VCaP (cell line): ENCODE measurements around the gene DGKH.
"Not testable (repeated sequence)": the region's sequence is repeated elsewhere in the genome, so short reads cannot be mapped to it uniquely, and the experiment has no call there.

ENCODE experiments used
- H3K27ac ChIP-seq: fragments of 450-650 bp; 2 replicates; pipeline ENCODE4 v1.5.1; 2017
- TF ChIP-seq, protein P1 (sequence below): fragments of 450-650 bp; conservative IDR thresholded peaks from 2 replicates; pipeline ENCODE4 v1.5.1; 2017; ENCODE audit warnings: mild to moderate bottlenecking, moderate library complexity

The DGKH gene

DNA sequence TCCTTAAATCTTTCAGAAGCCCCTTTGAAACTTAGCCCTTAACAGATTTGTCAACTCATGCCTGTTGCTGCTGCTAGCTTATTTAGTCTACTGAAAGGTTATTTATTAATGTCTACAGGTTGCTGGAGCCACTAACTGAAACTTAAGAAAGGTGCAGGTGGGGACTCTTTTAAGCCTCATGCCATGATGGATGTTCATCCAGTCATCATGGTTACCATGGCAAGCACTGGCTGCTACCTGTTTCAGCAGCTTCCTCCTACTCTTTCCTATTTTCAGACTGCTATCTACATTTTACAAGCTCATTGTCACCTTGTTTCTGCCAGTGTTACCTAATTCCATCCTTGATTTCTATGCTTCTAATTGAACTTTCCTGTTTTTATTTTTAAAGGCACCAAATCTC lies 27.1 kb downstream of the DGKH start:
- TF ChIP-seq, protein P1, sequence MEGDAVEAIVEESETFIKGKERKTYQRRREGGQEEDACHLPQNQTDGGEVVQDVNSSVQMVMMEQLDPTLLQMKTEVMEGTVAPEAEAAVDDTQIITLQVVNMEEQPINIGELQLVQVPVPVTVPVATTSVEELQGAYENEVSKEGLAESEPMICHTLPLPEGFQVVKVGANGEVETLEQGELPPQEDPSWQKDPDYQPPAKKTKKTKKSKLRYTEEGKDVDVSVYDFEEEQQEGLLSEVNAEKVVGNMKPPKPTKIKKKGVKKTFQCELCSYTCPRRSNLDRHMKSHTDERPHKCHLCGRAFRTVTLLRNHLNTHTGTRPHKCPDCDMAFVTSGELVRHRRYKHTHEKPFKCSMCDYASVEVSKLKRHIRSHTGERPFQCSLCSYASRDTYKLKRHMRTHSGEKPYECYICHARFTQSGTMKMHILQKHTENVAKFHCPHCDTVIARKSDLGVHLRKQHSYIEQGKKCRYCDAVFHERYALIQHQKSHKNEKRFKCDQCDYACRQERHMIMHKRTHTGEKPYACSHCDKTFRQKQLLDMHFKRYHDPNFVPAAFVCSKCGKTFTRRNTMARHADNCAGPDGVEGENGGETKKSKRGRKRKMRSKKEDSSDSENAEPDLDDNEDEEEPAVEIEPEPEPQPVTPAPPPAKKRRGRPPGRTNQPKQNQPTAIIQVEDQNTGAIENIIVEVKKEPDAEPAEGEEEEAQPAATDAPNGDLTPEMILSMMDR = no peak
- H3K27ac ChIP-seq = no peak overlapping the region

DNA sequence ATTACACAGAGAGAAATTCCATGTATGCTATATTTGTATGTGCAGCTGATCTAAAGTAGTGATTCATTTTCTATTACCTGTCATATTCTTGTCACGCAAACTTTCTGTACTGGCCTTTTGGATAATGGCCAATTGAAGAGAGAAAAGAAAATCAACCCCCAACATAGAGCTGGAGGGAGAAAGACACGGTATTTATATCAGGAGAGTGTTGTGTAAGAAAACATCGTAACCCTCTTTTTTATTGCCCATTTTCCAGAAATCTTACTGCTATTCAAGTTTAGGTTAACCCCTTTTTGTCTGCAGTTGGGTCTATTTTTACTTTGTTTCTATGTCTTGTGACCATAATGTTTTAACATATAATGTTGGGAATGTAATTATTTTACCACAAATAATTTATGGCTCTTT lies 27.9 kb downstream of the DGKH start:
- TF ChIP-seq, protein P1 = no peak
- no peak overlapping the region for H3K27ac ChIP-seq

DNA sequence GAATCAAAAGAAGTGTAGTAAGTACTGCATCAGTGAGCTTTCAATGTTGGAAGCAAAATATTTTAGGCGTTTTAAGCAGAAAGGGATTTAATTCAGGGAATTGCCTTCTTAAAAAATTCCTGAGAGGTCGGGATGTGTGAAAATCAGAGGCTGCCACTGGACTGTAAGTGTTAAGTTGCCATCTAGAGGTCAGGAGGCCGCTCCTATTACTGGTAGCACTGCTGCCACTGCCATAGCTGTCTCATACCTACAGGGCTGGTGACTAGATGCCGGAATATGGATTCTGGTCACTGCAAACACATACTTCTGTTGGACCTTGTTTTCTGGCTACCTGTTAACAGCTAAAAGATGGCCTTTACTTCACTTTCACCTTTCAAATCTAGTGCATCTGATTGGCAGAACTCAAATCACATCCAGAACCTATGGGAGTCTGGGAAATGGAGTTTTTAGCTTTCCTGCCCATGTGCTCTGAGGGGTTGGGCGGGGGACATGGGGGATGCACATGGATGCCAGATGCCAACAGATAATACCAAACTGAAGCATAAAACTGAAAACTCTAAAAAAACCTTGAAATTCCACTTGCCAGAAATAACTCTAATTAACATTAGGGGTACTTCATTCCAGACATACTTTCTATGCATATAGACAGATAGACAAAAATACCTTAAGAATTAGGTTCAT lies 29.8 kb downstream of the DGKH start:
- no peak overlapping the region for H3K27ac ChIP-seq
- TF ChIP-seq, protein P1 = no peak

DNA sequence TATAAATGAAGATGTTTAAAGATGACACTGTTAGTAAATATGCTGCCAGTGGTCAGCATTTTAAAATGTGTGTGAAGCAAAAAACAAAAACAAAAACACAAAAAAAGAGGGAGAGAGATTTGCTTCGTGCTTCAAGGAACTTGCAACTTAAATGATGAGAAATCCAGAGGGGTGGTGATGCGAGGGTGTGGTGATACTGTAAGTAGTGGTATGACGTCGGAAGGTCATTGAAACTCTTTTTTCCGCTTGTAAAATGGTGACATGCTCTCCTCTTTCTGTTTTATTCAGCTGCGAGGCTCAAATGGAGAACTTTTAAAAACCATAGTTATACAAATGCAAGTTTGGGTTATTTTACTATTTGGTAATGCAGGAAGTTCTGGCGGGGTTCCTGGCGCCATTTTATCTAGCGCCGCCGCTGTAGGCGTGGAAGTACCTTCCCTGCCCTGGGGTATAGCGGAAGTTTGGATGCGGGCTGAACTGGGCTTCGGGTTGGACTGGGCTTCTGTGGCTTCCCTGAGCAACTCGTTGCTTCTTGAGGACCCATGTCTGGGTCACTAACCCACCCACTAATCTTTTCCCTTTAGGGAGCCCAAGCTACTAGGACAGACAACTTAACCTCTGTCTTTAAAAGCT lies 34.8 kb downstream of the DGKH start:
- TF ChIP-seq, protein P1 = no peak
- no peak overlapping the region for H3K27ac ChIP-seq

DNA sequence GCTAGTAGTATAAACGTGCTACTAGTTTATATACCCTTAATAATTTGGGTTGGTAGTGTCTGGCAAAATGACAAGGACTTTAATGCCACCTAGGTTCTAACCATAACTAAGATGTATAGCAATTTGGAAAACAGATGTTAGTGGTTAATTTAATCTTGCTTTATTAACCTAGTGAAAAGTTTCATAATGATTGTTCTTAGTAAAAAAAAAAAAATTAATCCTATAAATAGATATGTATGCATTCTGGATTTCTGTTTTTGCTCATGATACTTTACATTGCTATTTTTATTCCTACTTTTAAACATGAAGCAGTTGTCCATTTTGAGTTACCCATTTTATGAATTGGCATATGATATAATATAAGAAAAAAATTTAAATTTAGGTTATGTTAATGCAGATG lies 36.3 kb downstream of the DGKH start:
- TF ChIP-seq, protein P1 = no peak
- H3K27ac ChIP-seq = no peak overlapping the region

DNA sequence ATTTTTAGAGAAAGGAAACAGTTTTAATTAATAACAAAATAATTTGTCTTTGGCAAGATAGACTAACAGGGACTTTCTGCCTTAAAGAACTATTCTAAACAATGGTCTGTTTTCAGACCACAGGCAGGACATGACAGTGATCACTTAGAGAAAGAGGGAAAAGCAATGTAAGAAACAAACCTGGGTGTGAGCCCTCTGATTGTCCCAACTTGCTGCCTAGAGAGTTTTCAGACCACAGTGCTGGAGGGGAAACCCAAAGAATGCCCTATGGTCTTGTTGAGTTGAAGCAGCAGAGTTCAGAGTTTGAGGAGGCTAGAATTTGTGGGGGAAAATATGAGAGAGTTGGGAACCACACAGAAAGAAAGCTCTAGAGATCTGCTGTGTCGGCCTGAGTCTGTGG lies 38.1 kb downstream of the DGKH start:
- TF ChIP-seq, protein P1 = no peak
- H3K27ac ChIP-seq = no peak overlapping the region

DNA sequence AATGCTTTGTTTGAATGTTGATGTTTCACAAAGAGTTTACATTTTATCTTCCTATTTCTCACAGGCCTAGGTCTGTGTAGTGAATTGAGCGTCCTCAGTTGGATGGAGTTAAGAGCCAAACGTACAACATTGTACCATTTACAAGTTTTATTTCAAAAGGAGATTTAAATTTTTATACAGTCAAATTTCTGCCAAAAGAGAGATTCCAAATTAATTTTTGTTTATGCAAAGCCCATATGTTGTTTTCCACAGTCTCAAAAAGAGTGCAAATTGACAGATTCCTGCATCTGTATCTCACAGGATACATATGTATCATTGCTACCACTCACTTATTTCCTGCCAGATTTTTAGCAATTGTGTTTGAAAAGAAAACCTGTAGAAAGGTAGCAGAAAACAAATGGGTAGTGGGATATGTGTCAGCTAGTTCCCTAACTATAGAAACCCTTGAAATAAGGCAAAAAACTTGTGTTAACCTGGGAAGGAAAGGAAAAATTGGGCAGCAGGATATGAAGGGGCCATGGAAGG lies 46.1 kb downstream of the DGKH start:
- H3K27ac ChIP-seq = no peak overlapping the region
- TF ChIP-seq, protein P1 = no peak

DNA sequence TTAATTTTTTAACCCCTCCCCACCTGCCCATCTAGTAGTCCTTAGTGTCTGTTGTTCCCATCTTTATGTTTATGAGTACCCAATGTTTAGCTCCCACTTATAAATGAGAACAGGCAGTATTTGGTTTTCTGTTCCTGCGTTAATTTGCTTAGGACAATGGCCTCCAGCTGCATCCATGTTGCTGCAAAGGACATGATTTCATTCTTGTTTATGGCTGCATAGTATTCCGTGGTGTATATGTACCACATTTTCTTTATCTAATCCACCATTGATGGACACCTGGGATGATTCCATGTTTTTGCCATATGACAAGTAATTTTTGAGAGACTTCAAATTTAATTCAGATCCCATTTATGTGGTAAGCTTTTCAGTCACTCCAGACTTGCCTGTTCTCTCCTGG lies 47.8 kb downstream of the DGKH start:
- not testable (repeated sequence) for H3K27ac ChIP-seq
